Astrocyte of the hippocampus (primary cell): ENCODE data around the gene TPSB2.
"Not testable (repeated sequence)": the region's sequence is repeated elsewhere in the genome, so short reads cannot be mapped to it uniquely, and the experiment has no call there.

Experiments
- DNase-seq: peaks from one replicate; pipeline ENCODE4 v3.0.0; 2011; ENCODE audit warnings: low read depth, low spot score

TPSB2 gene

DNA sequence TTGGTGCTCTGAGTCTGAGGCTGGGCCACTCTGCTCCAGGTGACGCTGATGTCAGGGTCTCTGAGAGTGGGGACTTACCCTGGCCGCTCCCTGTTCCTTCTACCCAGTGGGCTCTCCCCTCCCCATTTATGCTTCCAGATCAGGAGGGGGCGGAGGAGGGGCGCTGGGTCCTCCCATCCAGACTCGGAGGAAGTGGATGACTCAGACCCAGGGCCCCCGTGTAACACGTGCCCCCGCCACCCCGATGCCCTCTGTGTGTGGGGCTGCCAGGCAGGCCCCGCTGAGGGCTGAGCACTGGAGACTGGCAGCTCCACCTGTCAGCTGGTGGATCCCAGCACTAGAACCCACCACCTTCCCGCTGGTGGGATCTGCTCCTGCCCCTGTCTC is at the start of gene TPSB2:
TPSB2 (minus strand) TSS at position 101 of the 387 bp plus-strand sequence. CDS start 233 bp downstream, outside the sequence.
- not testable (repeated sequence) for DNase-seq

DNA sequence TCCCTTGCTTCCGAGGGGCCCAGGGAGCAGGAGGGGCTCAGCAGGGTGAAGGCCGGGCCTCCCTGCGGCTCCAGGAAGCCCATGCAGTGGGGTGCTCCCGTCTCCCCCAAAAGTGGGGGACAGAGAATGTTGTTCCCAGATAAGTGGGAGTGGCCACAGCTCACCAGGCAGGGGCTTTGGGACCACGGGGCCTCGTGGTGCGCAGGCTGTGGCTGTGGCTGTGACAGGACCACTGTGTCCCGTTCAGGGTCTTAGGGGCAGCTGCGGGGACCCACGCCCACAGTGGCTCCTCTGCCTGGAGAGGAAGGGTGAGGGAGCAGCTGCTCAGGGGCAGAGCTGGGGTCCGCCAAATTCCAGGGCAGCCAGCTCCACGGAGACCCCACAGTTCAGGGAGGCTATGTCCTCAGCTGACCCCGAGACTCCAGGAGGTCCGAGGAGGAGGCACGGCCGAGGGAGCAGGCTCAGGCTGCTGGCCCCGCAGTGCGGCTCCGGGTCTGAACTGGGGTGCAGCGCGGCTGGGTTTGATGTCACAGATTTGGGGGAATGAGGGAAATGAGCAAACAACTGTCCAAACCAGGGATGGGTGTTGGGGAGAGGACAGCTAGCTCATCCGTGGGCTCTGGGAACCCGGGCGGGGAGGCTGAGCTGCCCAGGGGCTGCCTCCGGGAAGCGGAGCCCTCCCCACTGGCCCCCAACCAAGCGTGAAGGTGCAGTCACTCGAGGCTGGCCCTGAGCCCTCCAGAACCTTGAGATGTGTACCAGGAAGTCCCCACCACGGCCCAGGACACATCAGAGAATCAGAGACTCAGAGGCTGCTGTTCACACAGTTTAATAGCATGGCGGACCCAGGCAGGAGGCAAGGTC is 49.3 kb upstream of the TPSB2 start:
- DNase-seq: no peak

DNA sequence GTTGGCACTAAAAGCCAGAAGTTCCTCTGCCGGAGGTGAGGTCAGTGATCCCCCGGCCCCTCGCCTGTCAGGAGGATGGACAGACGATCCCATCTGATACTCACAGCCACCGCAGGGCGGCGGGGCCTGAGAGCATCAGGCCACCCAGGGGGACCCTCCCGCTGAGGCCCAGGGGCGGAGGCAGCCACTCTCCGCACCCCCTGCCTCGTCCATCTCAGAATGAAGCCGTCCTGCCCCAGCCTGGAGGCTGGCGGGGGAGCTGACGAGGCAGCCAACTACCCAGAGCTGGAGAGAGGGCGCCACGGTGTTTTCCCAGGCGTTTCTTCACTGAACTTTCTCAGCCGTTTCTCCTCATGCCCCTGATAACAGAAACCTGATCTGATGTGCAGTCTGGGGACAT is 48.5 kb upstream of the TPSB2 start:
- DNase-seq: no peak

DNA sequence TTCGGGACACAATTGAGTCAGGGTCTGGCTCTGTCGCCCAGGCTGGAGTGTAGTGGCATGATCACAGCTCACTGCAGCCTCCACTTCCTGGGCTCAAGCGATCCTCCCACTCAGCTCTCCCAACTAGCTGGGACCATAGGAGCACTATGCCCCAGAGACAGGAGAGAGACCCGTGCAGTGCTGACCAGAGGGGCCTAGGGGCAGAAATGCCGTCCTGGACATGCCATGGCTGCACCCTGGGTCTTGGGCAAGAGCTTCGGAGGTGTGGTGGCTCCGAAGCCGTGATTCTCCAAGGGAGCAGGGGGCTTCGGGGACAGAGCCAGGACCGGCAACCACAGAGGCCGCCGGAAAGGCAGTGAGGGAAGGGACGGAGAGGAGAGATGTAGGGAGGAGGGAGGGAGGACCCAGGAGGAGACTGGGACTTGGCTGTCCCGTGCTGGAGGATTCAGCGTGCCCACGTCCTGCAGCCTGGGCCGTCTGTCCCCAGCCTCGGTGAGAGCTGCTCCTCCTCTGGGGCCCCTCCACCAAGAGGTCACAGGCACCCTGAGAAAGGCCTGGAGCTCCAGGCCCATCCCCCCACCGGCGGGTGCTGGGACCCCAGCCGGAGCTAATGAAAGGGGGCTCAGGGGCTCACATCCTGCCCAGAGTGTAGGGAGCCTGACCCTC is 47.8 kb upstream of the TPSB2 start:
- DNase-seq: no peak

DNA sequence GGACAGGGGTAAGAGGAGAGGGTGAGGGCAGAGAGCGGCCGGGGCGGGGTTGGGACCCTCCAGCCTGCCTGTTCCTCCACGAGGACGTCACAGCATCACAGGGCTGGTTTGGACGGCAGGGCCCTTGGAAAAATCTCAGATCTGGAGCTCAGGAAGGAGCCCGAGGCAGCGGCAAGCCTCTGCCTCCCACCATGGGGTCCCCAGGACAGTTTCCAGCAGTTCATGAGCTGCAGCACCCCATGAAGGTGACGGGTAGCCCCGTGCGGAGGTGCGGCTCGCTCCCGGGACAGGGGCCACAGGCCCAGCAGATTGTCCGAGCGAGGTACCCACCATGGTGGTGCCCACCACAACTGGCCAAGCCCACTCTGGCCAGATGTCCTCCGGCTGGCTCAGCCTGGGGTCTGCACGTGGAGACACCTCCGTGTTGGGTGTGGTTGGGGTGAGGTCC is 47.2 kb upstream of the TPSB2 start:
- no peak for DNase-seq

DNA sequence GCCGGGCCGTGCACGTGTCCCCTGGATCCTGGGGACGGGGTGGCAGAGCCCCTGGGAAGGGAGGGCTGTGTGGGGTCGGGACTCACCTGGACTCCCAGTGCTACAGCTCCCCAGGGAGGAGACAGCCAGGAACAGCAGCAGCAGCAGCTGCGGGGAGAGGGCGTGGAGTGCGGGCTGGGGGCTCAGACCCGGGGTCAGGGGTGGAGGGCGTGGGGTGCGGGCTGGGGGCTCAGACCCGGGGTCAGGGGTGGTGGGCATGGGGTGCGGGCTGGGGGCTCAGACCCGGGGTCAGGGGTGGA is 46.5 kb upstream of the TPSB2 start:
- no peak for DNase-seq

DNA sequence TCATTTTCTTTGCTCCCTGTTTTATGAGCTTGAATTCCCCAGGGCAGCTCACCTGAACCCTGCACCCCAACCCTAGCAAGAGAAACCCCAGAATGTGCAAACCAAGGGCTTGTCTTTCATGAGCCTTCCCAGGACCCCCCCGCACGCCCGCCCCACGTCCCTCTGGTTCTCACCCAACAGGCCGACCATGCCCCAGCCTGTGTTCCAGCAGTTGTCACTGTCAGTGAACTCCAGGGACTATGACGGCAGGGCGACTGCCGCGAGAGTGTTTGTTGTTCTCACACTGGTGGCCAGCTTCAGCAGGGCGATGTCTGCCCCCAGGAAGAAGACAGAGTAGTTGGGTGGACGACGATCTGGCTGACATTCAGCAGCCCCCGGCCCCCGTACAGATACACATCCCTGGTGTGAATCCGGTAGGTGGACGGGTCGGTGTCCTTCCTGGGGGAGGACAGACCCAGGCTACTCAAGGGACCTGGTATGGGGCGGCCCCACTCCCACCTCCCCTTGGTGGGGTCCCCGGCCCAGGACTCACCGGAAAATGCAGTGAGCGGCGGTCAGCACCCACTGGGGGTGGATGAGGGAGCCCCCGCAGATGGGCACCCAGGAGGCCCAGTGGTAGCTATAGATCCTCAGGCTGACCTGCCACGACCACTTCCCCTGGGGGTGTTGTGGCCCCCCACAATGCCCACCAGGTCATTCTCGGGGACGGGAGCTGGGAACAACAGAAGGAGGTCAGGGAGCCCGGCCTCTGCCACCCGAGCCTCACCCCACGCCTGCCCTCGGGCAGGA is 46.0 kb upstream of the TPSB2 start:
- no peak for DNase-seq

DNA sequence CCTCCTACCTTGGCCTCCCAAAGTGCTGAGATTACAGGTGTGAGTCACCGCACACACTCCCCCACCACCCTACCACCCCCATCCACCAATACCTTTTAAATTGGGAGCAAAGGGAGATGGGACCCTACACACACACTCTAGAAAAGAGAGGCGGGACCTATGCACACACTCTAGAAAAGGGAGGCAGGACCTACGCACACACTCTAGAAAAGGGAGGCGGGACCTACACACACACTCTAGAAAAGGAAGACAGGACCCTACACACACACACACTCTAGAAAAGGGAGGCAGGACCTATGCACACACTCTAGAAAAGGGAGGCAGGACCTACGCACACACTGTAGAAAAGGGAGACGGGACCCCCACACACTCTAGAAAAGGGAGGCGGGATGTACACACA is 44.8 kb upstream of the TPSB2 start:
- DNase-seq: no peak

DNA sequence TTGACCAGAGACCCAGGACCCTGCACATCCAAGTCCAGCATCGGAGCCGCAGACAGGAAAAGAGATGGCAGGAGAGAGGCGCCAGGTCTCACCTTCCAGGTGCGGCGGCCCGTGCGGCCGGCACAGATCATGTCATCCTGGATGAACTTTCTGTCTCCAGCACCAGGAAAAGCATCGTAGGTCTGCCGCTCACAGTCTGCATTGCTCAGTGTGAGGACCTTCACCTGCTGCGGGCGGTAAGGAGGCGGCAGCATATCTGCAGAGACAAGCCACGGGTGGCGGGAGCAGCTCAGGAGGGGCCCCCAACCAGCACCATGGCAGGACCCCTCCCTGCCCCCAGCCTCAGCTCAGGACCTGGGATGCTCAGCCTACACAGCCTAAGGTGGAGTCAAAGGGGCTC is 43.8 kb upstream of the TPSB2 start:
- no peak for DNase-seq

DNA sequence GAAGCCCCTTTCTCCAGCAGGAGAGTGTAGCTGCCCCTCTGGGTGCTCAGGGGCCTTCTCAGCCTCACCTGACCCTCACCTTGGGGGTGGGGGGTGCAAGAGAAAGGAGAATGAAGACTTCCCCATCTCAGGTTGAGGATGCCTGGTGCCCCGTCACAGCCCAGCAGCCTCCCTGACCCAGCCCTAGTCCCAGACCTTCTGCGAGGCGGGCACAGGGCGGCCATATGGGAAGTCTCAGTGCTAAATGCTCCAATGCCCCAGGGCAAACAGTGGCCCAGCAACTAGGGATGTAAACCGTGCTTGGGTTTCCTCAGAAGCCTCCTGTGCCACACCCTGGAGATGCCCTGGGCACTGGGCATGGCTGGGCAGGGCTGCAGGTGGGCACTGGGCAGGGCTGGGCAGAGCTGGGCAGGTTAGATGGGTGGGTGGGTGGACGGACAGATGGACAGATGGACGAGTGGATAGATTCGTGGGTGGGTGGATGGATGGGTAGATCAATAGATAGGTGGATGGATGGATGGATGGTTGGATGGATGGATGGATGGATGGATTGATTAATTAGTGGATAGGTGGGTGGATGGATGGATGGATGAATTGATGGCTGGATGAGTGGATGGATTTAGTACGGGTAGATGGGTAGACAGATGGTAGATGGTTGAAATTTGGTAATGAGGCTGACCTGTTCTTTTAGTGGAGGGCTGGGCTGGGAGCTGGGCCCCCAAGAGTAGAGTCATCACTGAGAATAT is 42.6 kb upstream of the TPSB2 start:
- no peak for DNase-seq

DNA sequence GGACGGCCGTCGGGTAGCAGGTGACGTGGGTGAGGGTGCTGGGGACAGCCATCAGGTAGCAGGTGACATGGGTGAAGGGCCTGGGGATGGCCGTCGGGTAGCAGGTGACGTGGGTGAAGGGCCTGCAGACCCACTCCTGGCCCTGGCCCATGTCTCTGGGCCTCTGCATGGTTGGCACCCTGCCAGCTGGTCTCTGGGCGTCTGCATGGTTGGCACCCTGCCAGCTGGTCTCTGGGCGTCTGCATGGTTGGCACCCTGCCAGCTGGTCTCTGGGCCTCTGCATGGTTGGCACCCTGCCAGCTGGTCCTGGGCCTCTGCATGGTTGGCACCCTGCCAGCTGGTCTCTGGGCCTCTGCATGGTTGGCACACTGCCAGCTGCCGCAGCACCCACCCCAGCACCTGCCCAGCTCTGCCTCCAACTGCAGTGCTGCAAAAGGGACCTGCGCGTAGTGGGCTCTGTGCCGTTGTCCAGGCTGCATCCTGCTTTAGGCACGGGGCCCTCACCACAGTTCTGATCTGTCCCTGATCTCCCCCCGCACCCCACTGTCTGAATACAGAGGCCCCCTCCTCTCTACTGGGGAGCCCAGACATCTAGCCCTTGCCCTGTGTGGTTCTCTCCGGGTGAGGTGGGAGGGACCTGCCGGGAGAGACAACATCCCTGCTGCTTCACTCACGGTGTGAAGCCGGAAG is 41.9 kb upstream of the TPSB2 start:
- peak; percentile 66 for DNase-seq

DNA sequence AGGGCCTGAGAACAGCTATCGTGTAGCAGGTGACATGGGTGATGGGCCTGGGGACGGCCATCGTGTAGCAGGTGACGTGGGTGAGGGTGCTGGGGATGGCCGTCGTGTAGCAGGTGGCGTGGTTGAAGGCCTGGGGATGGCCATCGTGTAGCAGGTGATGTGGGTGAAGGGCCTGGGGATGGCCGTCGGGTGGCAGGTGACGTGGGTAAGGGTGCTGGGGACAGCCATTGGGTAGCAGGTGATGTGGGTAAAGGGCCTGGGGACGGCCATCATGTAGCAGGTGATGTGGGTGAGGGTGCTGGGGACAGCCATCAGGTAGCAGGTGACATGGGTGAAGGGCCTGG is 41.4 kb upstream of the TPSB2 start:
- DNase-seq: no peak

DNA sequence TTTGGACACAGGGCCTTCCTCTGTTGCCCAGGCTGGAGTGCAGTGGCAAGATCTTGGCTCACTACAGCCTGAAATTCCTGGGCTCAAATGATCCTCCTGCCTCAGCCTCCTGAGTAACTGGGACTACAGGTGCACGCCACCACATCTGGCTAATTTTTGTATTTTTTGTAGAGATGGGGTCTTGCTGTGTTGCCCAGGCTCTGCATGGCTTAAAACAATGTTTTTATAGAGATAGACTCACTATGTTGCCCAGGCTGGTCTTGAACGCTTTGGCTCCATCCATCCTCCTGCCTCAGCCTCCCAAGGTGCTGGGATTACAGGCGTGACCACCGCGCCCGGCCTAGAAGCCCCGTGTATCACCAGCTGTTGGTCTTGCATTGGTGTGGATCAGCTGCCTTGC is 39.4 kb upstream of the TPSB2 start:
- DNase-seq: not testable (repeated sequence)

DNA sequence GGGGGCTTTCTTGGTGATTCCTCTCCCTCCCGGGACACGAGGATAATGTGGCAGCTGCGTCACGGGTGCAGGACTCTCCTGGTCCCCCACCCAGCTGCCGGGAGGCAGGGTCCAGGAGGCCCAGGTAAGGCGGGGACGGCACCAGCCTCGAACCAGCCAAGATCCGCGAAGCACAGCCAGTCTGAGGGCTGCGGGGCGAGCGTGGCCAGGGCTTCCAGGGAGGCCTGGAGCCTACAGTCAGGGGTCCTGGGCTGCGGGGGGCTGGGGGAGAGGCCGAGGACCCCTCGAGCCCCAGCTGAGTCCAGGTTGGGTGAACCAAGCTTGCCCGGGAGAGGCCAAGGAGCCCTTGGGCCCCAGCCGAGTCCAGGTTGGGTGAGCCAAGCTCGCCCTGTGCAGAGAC is 35.8 kb upstream of the TPSB2 start:
- no peak for DNase-seq

DNA sequence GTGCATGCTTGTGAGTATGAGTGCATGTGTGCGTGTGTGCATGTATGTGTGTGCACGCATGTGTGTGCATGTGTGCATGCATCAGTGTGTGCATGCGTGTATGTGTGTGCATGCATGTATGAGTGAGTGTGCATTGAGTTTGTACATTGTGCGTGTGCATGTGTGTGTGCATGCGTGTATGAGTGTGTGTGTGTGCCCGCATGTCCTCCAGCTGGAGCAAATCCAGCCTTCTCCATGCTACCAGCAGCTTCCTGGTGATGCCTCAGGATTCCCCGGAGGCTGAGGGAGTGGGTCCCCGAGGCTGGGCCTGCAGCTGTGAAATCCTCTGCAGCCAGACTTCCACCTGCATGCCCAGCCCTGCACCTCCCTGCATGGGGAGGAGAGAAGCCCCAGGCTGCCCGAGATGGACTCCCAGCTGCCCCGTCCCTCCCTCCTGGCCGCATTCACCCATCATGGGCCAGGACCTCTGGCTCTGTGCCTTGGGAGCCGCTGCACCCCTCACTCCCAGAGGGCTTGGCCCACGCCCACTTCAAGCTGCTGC is 35.2 kb upstream of the TPSB2 start:
- no peak for DNase-seq

DNA sequence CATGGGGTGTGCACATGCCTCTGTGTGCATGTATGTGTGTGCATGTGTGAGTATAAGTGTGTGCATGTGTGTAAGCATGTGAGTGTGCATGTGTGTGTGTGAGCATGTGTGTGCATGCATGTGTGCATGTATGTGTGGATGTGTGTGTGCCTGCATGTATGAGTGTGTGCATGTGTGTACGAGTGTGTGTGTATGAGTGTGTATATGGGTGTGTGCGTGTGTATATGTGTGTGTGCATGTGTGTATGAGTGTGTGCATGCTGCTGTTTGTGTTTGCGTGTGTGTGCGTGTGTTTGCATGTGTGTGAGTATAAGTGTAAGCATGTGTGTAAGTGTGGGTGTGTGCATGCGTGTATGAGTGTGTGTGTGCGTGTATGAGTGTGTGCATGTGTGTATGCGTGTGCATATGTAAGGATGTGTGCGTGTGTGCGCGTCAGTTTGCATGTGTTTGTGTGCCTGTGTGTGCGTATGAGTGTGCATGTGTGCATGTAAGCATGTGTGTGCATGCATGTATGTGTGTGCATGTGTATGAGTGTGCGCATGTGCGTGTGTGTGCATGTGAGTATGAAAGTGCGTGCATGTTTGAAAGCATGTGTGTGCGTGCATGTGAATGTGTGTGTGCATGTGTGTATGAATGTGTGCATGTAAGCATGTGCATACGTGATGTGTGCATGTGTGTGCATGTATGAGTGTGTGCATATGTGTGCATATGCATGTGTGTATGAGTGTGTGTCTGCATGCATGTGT is 34.5 kb upstream of the TPSB2 start:
- no peak for DNase-seq

DNA sequence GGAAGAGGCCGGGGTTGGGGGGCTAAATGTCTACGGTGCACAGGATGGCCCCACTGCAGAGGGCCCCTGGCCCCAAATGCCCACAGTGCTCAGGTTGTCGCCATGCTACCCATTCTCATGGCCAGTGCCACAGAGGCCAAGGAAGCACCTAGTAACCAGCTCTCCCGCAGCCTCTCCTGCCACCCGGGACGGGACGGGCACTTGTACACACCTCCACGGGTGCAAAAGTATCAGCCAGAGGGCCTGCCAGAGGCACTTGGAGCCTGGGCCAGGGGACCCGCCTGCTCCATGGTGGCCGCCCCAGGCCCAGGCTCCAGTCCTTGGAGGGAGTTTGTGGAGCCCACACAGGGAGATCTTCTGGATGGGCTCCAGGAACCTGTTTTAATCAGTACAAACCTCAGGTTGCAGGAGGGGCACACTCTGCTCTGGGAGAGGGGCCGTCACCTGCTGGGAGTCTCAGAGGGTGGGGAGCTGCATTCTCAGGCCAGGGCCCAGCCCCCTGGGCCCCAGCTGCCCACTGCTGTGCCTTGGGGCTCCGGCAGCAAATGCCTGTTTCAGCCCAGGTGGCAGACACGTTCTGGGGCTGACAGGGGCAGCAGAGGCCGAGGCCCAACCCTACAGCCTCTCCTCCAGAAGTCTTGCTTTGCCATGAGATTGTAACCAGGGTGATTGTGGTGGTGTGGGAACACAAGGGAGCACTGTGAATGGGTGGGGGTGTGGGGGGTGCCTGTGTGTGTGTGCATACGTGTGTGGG is 33.8 kb upstream of the TPSB2 start:
- no peak for DNase-seq

DNA sequence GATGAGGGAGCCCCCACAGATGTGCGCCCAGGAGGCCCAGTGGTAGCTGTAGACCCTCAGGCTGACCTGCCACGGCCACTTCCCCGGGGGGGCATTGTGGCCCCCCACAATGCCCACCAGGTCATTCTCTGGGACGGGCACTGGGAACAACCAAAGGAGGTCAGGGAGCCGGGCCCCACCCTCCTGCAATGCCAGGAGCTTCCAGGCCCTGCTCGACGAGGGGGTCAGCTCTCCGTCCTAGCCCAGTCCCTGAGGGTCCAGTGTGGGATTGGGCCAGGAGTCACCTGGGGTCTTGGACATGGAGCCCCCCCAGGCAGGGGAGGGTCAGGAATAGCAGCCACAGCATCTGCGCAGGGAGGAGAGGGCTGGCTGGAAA is 32.9 kb upstream of the TPSB2 start:
- no peak for DNase-seq

DNA sequence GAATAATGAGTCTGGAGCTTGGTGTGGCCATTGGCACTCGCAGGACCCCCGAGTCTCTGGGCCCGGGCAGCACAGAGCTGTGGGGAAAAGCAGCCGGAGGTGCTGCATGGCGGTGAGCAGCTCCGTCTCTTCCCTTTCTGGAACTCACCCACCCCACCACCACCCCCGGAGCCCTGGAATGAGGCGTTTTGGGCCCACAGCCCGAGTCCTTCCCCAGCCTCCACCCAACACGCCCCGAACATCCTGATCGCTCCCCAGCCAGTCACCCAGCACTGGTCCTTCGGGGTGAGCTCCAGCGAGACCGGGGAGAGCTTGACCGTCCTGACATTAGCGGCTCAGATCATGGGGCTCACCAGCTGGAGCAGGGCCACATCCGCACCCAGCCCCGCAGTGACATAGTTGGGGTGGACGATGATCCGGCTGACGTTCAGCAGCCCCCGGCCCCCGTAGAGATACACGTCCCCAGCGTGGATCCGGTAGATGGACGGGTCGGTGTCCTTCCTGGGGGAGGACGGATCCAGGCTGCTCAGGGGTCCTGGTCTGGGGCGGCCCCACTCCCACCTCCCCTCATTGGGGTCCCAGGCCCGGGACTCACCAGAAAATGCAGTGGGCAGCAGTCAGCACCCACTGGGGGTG is 32.3 kb upstream of the TPSB2 start:
- DNase-seq: no peak
